ENCODE measurements around the gene PORCN. TPM values are rescaled to one million over a fixed set of nuclear protein-coding genes. Genes with fewer than 3 reads are reported as not detected.
A peak's percentile ranks its signal among the peaks of the same experiment; 100 is the strongest.

The PORCN gene
- total and polyA plus RNA-seq, 9 of the 15 experiments (the other 6 are each of a cell fraction or from before 2014, with no cell fraction given): 0.34 to 5.1 (median 2.8) TPM

DNA sequence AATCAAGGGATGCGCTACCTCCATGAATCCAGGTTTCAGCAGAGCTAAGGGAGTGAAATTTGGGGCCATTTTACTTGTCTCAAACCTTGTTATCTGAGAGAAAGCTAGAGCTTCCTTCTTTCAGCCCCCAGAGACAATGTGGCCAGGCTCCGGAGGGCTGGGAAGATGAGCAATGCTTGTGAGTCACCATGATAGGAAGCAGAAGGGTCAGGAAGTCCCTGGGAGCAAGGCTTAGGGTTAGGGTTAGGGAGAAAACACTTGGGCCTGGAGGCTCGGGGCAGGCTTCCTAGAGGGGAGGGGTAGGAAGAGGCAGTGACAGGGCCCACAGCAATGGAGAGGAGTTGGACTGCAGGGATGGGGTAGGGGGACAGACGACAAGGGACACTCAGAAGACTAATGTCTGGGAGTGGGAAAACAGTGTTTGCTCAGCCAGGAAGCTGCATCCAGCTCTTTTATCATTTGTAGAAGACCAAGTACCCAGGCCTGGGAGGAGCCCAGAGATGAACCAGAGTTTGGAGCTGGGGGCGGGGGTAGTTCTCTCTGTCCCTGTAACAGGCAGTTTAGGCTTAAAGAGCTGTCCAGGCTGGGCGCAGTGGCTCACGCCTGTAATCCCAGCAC is 16.4 kb upstream of the PORCN start (continued):
- TF ChIP-seq XRCC4 (IDR thresholded peaks at IDR 0.05; ENCODE audit: extremely low read depth, insufficient read depth, insufficient read length) (no peak), DPF2 (IDR thresholded peaks at IDR 0.05) (peak; percentile 55), U2AF2 (optimal IDR thresholded peaks at IDR 0.05; ENCODE audit: low read depth, low read length) (no peak), RBM22 (IDR thresholded peaks at IDR 0.05; ENCODE audit: low read depth, low read length, poor library complexity, severe bottlenecking) (no peak), SMARCA4 (IDR thresholded peaks at IDR 0.05) (peak; percentile 65; the same call in 1 of the 2 replicates), HDAC1 (IDR thresholded peaks at IDR 0.05) (0 out of 4 replicates have a peak, but pooled peaks of 1 of the 2 experiments have one; percentile 13), MAZ (CRISPR knock-in tag; conservative IDR thresholded peaks at IDR 0.05 in 1 of 2, IDR thresholded peaks at IDR 0.05 in 1 of 2) (peak in 1 of 2 experiments; percentile 41; a peak in 1 of 4 replicates), ZNF239 (CRISPR knock-in tag; IDR thresholded peaks at IDR 0.05) (no peak), CTBP1 (IDR thresholded peaks at IDR 0.05; ENCODE audit: borderline replicate concordance) (peak; percentile 39; the same call in 1 of the 2 replicates), JUND (IDR thresholded peaks at IDR 0.05; ENCODE audit: borderline replicate concordance, low read depth, low read length) (peak; percentile 87), JUND (tag; IDR thresholded peaks at IDR 0.05; ENCODE audit: borderline replicate concordance, low read depth, low read length) (peak; percentile 67; the same call in 1 of the 3 replicates), LCOR (CRISPR knock-in tag; IDR thresholded peaks at IDR 0.05) (0 out of 2 replicates have a peak, but pooled peaks have one; percentile 56), TEAD2 (tag; IDR thresholded peaks at IDR 0.05) (no peak), NR2C2 (CRISPR knock-in tag; IDR thresholded peaks at IDR 0.05) (no peak), NR2C2 (tag; IDR thresholded peaks at IDR 0.05) (0 out of 2 replicates have a peak, but pooled peaks have one; percentile 19), GATA2 (CRISPR knock-in tag; IDR thresholded peaks at IDR 0.05) (no peak), SPI1 (IDR thresholded peaks at IDR 0.05; ENCODE audit: borderline replicate concordance, low read depth, low read length) (peak; percentile 8; the same call in 1 of the 2 replicates), THRAP3 (IDR thresholded peaks at IDR 0.05; ENCODE audit: borderline replicate concordance) (no peak), FOS (IDR thresholded peaks at IDR 0.05; ENCODE audit: extremely low read depth, insufficient read length) (peak; percentile 34)
- TF ChIP-seq, protein P1, sequence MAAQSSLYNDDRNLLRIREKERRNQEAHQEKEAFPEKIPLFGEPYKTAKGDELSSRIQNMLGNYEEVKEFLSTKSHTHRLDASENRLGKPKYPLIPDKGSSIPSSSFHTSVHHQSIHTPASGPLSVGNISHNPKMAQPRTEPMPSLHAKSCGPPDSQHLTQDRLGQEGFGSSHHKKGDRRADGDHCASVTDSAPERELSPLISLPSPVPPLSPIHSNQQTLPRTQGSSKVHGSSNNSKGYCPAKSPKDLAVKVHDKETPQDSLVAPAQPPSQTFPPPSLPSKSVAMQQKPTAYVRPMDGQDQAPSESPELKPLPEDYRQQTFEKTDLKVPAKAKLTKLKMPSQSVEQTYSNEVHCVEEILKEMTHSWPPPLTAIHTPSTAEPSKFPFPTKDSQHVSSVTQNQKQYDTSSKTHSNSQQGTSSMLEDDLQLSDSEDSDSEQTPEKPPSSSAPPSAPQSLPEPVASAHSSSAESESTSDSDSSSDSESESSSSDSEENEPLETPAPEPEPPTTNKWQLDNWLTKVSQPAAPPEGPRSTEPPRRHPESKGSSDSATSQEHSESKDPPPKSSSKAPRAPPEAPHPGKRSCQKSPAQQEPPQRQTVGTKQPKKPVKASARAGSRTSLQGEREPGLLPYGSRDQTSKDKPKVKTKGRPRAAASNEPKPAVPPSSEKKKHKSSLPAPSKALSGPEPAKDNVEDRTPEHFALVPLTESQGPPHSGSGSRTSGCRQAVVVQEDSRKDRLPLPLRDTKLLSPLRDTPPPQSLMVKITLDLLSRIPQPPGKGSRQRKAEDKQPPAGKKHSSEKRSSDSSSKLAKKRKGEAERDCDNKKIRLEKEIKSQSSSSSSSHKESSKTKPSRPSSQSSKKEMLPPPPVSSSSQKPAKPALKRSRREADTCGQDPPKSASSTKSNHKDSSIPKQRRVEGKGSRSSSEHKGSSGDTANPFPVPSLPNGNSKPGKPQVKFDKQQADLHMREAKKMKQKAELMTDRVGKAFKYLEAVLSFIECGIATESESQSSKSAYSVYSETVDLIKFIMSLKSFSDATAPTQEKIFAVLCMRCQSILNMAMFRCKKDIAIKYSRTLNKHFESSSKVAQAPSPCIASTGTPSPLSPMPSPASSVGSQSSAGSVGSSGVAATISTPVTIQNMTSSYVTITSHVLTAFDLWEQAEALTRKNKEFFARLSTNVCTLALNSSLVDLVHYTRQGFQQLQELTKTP (IDR thresholded peaks at IDR 0.05; ENCODE audit: low read depth in 1 of 2, partially characterized antibody in 2 of 2): no peak
- TF ChIP-seq, protein P2, sequence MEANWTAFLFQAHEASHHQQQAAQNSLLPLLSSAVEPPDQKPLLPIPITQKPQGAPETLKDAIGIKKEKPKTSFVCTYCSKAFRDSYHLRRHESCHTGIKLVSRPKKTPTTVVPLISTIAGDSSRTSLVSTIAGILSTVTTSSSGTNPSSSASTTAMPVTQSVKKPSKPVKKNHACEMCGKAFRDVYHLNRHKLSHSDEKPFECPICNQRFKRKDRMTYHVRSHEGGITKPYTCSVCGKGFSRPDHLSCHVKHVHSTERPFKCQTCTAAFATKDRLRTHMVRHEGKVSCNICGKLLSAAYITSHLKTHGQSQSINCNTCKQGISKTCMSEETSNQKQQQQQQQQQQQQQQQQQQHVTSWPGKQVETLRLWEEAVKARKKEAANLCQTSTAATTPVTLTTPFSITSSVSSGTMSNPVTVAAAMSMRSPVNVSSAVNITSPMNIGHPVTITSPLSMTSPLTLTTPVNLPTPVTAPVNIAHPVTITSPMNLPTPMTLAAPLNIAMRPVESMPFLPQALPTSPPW (CRISPR knock-in tag; IDR thresholded peaks at IDR 0.05): peak; percentile 40
- TF ChIP-seq, protein P3, sequence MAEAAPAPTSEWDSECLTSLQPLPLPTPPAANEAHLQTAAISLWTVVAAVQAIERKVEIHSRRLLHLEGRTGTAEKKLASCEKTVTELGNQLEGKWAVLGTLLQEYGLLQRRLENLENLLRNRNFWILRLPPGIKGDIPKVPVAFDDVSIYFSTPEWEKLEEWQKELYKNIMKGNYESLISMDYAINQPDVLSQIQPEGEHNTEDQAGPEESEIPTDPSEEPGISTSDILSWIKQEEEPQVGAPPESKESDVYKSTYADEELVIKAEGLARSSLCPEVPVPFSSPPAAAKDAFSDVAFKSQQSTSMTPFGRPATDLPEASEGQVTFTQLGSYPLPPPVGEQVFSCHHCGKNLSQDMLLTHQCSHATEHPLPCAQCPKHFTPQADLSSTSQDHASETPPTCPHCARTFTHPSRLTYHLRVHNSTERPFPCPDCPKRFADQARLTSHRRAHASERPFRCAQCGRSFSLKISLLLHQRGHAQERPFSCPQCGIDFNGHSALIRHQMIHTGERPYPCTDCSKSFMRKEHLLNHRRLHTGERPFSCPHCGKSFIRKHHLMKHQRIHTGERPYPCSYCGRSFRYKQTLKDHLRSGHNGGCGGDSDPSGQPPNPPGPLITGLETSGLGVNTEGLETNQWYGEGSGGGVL (CRISPR knock-in tag; IDR thresholded peaks at IDR 0.05): no peak
